GM12878 (cell line): ENCODE data around the gene EED. TPM values are rescaled to one million over a fixed set of nuclear protein-coding genes. Genes with fewer than 3 reads are reported as not detected.

Source experiments
- ATAC-seq: fragments of 200-7000 bp; cut with Tn5 transposase; 3 replicates; pipeline ENCODE4 v1.9.1; 2020; ENCODE audit warnings: mild to moderate bottlenecking, moderate library complexity
- BruUV-seq: library from RNA; stranded (reverse); fragments of 400-500 nt; replicated peaks from 2 replicates; lab custom pipeline; 2021; lab: Mats Ljungman, UMichigan
- CTCF ChIA-PET: fragments of 300-600 bp; sonication (Branson Sonifier 250); formaldehyde crosslinking; extraction: SDS; loops from one replicate; lab custom pipeline; 2021; ENCODE audit warnings: inconsistent platforms; lab: Yijun Ruan, JAX
- POLR2A ChIA-PET: fragments of 350-600 bp; formaldehyde crosslinking; extraction: SDS; loops from one replicate; lab custom pipeline; 2021; ENCODE audit warnings: inconsistent platforms; lab: Charles Lee
- RAD21 ChIA-PET: fragments of 300-600 bp; sonication (Branson Sonifier 250); formaldehyde crosslinking; loops from one replicate; lab custom pipeline; 2023; ENCODE audit warnings: antibody characterized with exemption; ENCODE audit not compliant: unreplicated experiment; lab: Charles Lee
- SMC1A ChIA-PET: fragments of 300-600 bp; sonication (Branson Sonifier 250); formaldehyde crosslinking; loops from one replicate; lab custom pipeline; 2023; ENCODE audit not compliant: unreplicated experiment, uncharacterized antibody; lab: Charles Lee
- DNase-seq: peaks from one replicate; pipeline ENCODE4 v3.0.0-alpha.2; 2011; ENCODE audit warnings: low read depth, low spot score
- FAIRE-seq: peaks from 3 replicates; lab custom pipeline; 2011; peaks lifted over from hg19 to GRCh38; lab: Jason Lieb, UNC
- H2AFZ ChIP-seq: 2 replicates; pipeline ENCODE4 v1.6.0; 2011; ENCODE audit warnings: low read depth, low read length, control low read depth; ENCODE audit not compliant: control insufficient read depth
- H3K27ac ChIP-seq: 2 replicates; pipeline ENCODE4 v1.5.1; 2011; ENCODE audit warnings: control low read depth; ENCODE audit not compliant: control insufficient read depth, insufficient read depth
- H3K27me3 ChIP-seq, 2 experiments: replicated peaks in 1 of 2; 2 replicates each; pipeline versions ENCODE4 v1.6.0 to v1.6.1; 2011; ENCODE audit warnings: low read length in 1 of 2; ENCODE audit not compliant: control insufficient read depth in 2 of 2, insufficient read depth in 2 of 2
- H3K36me3 ChIP-seq, 2 experiments: 2 replicates each; pipeline ENCODE4 v1.5.1; 2011; ENCODE audit warnings: low read length in 1 of 2; ENCODE audit not compliant: control insufficient read depth in 2 of 2, insufficient read depth in 2 of 2
- H3K4me1 ChIP-seq: 2 replicates; pipeline ENCODE4 v1.6.1; 2011; ENCODE audit warnings: mild to moderate bottlenecking, low read length, moderate library complexity, mixed read lengths; ENCODE audit not compliant: control insufficient read depth, insufficient read depth
- H3K4me2 ChIP-seq: 2 replicates; pipeline ENCODE4 v1.6.0; 2011; ENCODE audit warnings: control low read depth; ENCODE audit not compliant: control insufficient read depth, insufficient read depth
- H3K4me3 ChIP-seq: fragments of 200-600 bp; sonication (generic); 2 replicates; pipeline ENCODE4 v1.5.1; 2016
- H3K79me2 ChIP-seq: 2 replicates; pipeline ENCODE4 v1.6.0; 2011; ENCODE audit warnings: low read length; ENCODE audit not compliant: control insufficient read depth, insufficient read depth
- H3K9ac ChIP-seq: 2 replicates; pipeline ENCODE4 v1.8.0; 2011; ENCODE audit warnings: low read length, control low read depth, mixed read lengths; ENCODE audit not compliant: control insufficient read depth, insufficient read depth
- H3K9me3 ChIP-seq: replicated peaks from 3 replicates; pipeline ENCODE4 v1.5.1; 2011; ENCODE audit warnings: mild to moderate bottlenecking, low read length; ENCODE audit not compliant: control insufficient read depth, insufficient read depth
- H4K20me1 ChIP-seq: 2 replicates; pipeline ENCODE4 v1.6.0; 2011; ENCODE audit not compliant: control insufficient read depth, insufficient read depth
- BHLHE40 ChIP-seq, 2 experiments: fragments of 450-650 bp in 1 of 2; IDR thresholded peaks; 2 replicates each; pipeline ENCODE4 v1.6.1; 2011 to 2017; ENCODE audit warnings: low read depth in 2 of 2, borderline replicate concordance in 1 of 2, improper control_type of control experiment in 1 of 2, low read length in 1 of 2, mild to moderate bottlenecking in 1 of 2
- CTCF ChIP-seq, 3 experiments: IDR thresholded peaks in 2 of 3; conservative IDR thresholded peaks in 1 of 3; 2 replicates each; pipeline ENCODE4 v1.5.1; 2011; ENCODE audit warnings: low read depth in 3 of 3, low read length in 3 of 3, mild to moderate bottlenecking in 3 of 3, control low read depth in 2 of 3, moderate library complexity in 2 of 3, inconsistent platforms in 1 of 3, mixed read lengths in 1 of 3; ENCODE audit not compliant: control insufficient read depth in 2 of 3, insufficient read depth in 1 of 3; ENCODE audit errors: extremely low read depth in 1 of 3
- EED ChIP-seq: sonication (generic); IDR thresholded peaks from 2 replicates; pipeline ENCODE4 v1.6.1; 2016; ENCODE audit warnings: antibody characterized with exemption, low read depth
- FOXM1 ChIP-seq: IDR thresholded peaks from 2 replicates; pipeline ENCODE4 v1.6.1; 2012; ENCODE audit warnings: low read depth, mild to moderate bottlenecking, inconsistent platforms, low read length, moderate library complexity
- IKZF1 ChIP-seq: fragments of 450-650 bp; conservative IDR thresholded peaks from 2 replicates; pipeline ENCODE4 v1.6.1; 2017; ENCODE audit warnings: antibody characterized with exemption, mild to moderate bottlenecking
- KAT2A ChIP-seq: conservative IDR thresholded peaks from 2 replicates; pipeline ENCODE4 v1.6.1; 2011; ENCODE audit warnings: low read depth, low read length; ENCODE audit not compliant: control insufficient read depth
- NR2F1 ChIP-seq: fragments of 450-650 bp; conservative IDR thresholded peaks from 2 replicates; pipeline ENCODE4 v1.6.1; 2017; ENCODE audit warnings: mild to moderate bottlenecking
- POLR2AphosphoS2 ChIP-seq: IDR thresholded peaks from 2 replicates; pipeline ENCODE4 v1.6.1; 2011; ENCODE audit warnings: low read depth, mild to moderate bottlenecking, low read length, improper control_type of control experiment, moderate library complexity
- RBBP5 ChIP-seq: fragments of 200-600 bp; sonication (generic); conservative IDR thresholded peaks from 2 replicates; pipeline ENCODE4 v1.6.1; 2016
- RELB ChIP-seq: fragments of 450-650 bp; IDR thresholded peaks from 2 replicates; pipeline ENCODE4 v1.6.1; 2017; ENCODE audit warnings: low read depth, mild to moderate bottlenecking, moderate library complexity
- RUNX3 ChIP-seq: IDR thresholded peaks from 2 replicates; pipeline ENCODE4 v1.6.1; 2012; ENCODE audit warnings: low read length, inconsistent platforms
- SKIL ChIP-seq: fragments of 450-650 bp; IDR thresholded peaks from 2 replicates; pipeline ENCODE4 v1.6.1; 2017; ENCODE audit warnings: mild to moderate bottlenecking, low read depth, inconsistent platforms; ENCODE audit not compliant: poor library complexity, severe bottlenecking
- SMC3 ChIP-seq: IDR thresholded peaks from 2 replicates; pipeline ENCODE4 v1.6.1; 2011; ENCODE audit warnings: low read length, improper control_type of control experiment, borderline replicate concordance
- STAT1 ChIP-seq: fragments of 450-650 bp; conservative IDR thresholded peaks from 2 replicates; pipeline ENCODE4 v1.6.1; 2014; ENCODE audit warnings: antibody characterized with exemption, mild to moderate bottlenecking
- TAF1 ChIP-seq: IDR thresholded peaks from 2 replicates; pipeline ENCODE4 v1.6.1; 2011; ENCODE audit warnings: mild to moderate bottlenecking, low read depth, low read length, borderline replicate concordance
- TCF7 ChIP-seq: IDR thresholded peaks from 2 replicates; pipeline ENCODE4 v1.6.1; 2014; ENCODE audit warnings: antibody characterized with exemption, borderline replicate concordance
- WGBS: methylation state at CpG from one replicate; pipeline ENCODE4 v1.1.6; 2016; ENCODE audit warnings: low lambda C conversion rate; ENCODE audit not compliant: insufficient replicate concordance, insufficient coverage; ENCODE audit errors: missing lambda C conversion rate; 5-methylcytosine and 5-hydroxymethylcytosine counted together
- in situ Hi-C: fragments of 300-500 bp; cut with MboI; formaldehyde crosslinking; loops from 9 replicates; pipeline ENCODE4 v1.14.3; 2018; ENCODE audit warnings: mixed read lengths
- intact Hi-C: fragments of 100-400 bp; cut with micrococcal nuclease; formaldehyde crosslinking; loops from one replicate; pipeline ENCODE4 v1.14.2; 2022; ENCODE audit not compliant: unreplicated experiment
- polyA plus RNA-seq, 11 experiments: library from polyadenylated mRNA; depleted of rRNA in 4 of 11; unstranded in 6 of 11; stranded (reverse) in 5 of 11; fragments of >200 nt; fragmentation: Nextera tagmentation in 4 of 11; fragmentation: Illumina TruSeq in 1 of 11; extraction: Ambion mirVana in 4 of 11; extraction: Trizol in 1 of 11; gene quantifications; 1 replicate in 1 of 11; 2 replicates in 10 of 11; pipeline versions ENCODE4 v1.2.1 to v1.2.3, GENCODE V29; 2011 to 2016; ENCODE audit warnings: inconsistent platforms in 2 of 11, missing spikeins in 2 of 11, low read depth in 1 of 11
- total RNA-seq, 4 experiments: library from RNA; depleted of rRNA in 3 of 4; stranded (reverse); fragments of >200 nt in 3 of 4; fragmentation: Illumina TruSeq in 1 of 4; extraction: Trizol in 1 of 4; gene quantifications; 2 replicates each; pipeline versions ENCODE4 v1.2.1 to v1.2.3, GENCODE V29; 2013 to 2021

Gene EED
- total and polyA plus RNA-seq, 10 of the 15 experiments (the other 5 are each of a cell fraction or from before 2014, with no cell fraction given): 41.5 to 140 (median 72.2) TPM

GRCh38 chr11:86218125-86219084, 26.1 kb upstream of the EED start:
- H3K9ac ChIP-seq: peak overlapping the region; percentile 7; the same call in 1 of the 2 replicates
- peak overlapping the region; percentile 20; the same call in 1 of the 2 replicates for H3K4me3 ChIP-seq
- peak overlapping the region; percentile 73 for H2AFZ ChIP-seq
- no TSS peak for BruUV-seq
- RAD21 ChIA-PET: interaction anchor here (0.6 to 5.0 kb wide), 17 partner anchors 12 to 270 kb away, joined by 3 to 39 read pairs (median 4); partner anchors contain the start of gene PICALM
- intact Hi-C loops: loop anchor here (1.0 to 10.0 kb wide), 7 partner anchors 26 to 364 kb away; partner anchors contain the start of genes CCDC83 and PICALM
- FAIRE-seq (peak; percentile 84), DNase-seq (peak; percentile 76), ATAC-seq (peak; percentile 63)
- no peaks in the 10 kb centered on the region for H3K36me3 ChIP-seq
- no peaks in the 10 kb centered on the region for H3K27me3 ChIP-seq
- peak overlapping the region; percentile 81 for H3K4me2 ChIP-seq
- POLR2A ChIA-PET: interaction anchor here (0.9 to 2.3 kb wide), 5 partner anchors 14 to 590 kb away, joined by 3 to 11 read pairs (median 3); partner anchors contain the start of genes EED, PICALM and TMEM126B
- SMC1A ChIA-PET: interaction anchor here (0.6 to 7.2 kb wide), 27 partner anchors 14 to 252 kb away, joined by 3 to 78 read pairs (median 4); no protein-coding TSS in a partner anchor
- 14% methylated on average over 14 of the region's 14 CpGs for WGBS
- H3K27ac ChIP-seq: peak overlapping the region; percentile 63
- H3K9me3 ChIP-seq: no peaks in the 10 kb centered on the region; the same call in 2 of the 3 replicates
- no peaks in the 10 kb centered on the region for H3K79me2 ChIP-seq
- CTCF ChIA-PET: interaction anchor here (0.6 to 7.7 kb wide), 40 partner anchors 11 to 364 kb away, joined by 3 to 103 read pairs (median 4); partner anchors contain the start of genes CCDC83 and PICALM
- no peaks in the 10 kb centered on the region for H4K20me1 ChIP-seq
- H3K4me1 ChIP-seq: peaks cover 53% of the 10 kb centered on the region
- in situ Hi-C loops: no loop called here
- TF ChIP-seq RBBP5 (no peak), TAF1 (no peak), CTCF (IDR thresholded peaks at IDR 0.05 in 2 of 3, conservative IDR thresholded peaks at IDR 0.05 in 1 of 3; ENCODE audit: control insufficient read depth in 2 of 3, extremely low read depth in 1 of 3, insufficient read depth in 1 of 3, low read depth in 3 of 3, low read length in 3 of 3) (peak; percentile 82 to 93 (median 92)), IKZF1 (peak; percentile 47), BHLHE40 (IDR thresholded peaks at IDR 0.05; ENCODE audit: borderline replicate concordance in 1 of 2, low read depth in 2 of 2, low read length in 1 of 2) (0 out of 4 replicates have a peak, but pooled peaks of 1 of the 2 experiments have one; percentile 9), FOXM1 (peak; percentile 54), EED (peak; percentile 37; the same call in 1 of the 2 replicates), RELB (no peak), SKIL (peak; percentile 42), TCF7 (no peak), POLR2AphosphoS2 (no peak), KAT2A (no peak), SMC3 (peak; percentile 82; the same call in 1 of the 2 replicates), STAT1 (no peak), NR2F1 (0 out of 2 replicates have a peak, but pooled peaks have one; percentile 20), RUNX3 (peak; percentile 62)
